H1 (cell line): Measurements from ENCODE around the gene UPK3BL2. TPM values are rescaled to one million over a fixed set of nuclear protein-coding genes. Genes with fewer than 3 reads are reported as not detected.
"Not testable (repeated sequence)": the region's sequence is repeated elsewhere in the genome, so short reads cannot be mapped to it uniquely, and the experiment has no call there.

Source experiments
- CTCF ChIA-PET: fragments of 300-600 bp; sonication (Branson Sonifier 250); formaldehyde crosslinking; loops from one replicate; lab custom pipeline; 2021; ENCODE audit not compliant: partially characterized antibody; lab: Charles Lee
- POLR2A ChIA-PET: fragments of 300-600 bp; sonication (Branson Sonifier 250); formaldehyde crosslinking; loops from one replicate; lab custom pipeline; 2021; ENCODE audit warnings: inconsistent platforms; ENCODE audit not compliant: partially characterized antibody; lab: Charles Lee
- DNase-seq, 2 experiments: peaks; one replicate each; pipeline versions ENCODE4 v3.0.0 to v3.0.0-alpha.2; 2010 to 2022; ENCODE audit warnings: low spot score in 2 of 2, low read depth in 1 of 2, mixed read lengths in 1 of 2
- FAIRE-seq: peaks from 2 replicates; lab custom pipeline; 2011; peaks lifted over from hg19 to GRCh38; lab: Jason Lieb, UNC
- H2AFZ ChIP-seq: 2 replicates; pipeline ENCODE4 v1.8.1; 2012; ENCODE audit warnings: low read length, inconsistent platforms
- H2AK5ac ChIP-seq: 2 replicates; pipeline ENCODE4 v1.6.1; 2013; ENCODE audit warnings: low read depth, low read length
- H2BK120ac ChIP-seq: replicated peaks from 2 replicates; pipeline ENCODE3; 2013; ENCODE audit warnings: low read depth, low read length, inconsistent platforms
- H2BK12ac ChIP-seq: 2 replicates; pipeline ENCODE4 v1.6.1; 2013; ENCODE audit warnings: low read depth, low read length
- H2BK15ac ChIP-seq: 2 replicates; pipeline ENCODE4 v1.6.1; 2013; ENCODE audit warnings: low read length
- H2BK20ac ChIP-seq: 2 replicates; pipeline ENCODE4 v1.6.1; 2013; ENCODE audit warnings: low read length
- H2BK5ac ChIP-seq: 2 replicates; pipeline ENCODE4 v1.6.1; 2013; ENCODE audit warnings: low read depth, low read length
- H3K14ac ChIP-seq: 2 replicates; pipeline ENCODE4 v1.6.1; 2013; ENCODE audit warnings: inconsistent platforms; ENCODE audit not compliant: insufficient read length
- H3K18ac ChIP-seq: 2 replicates; pipeline ENCODE4 v1.6.1; 2013; ENCODE audit warnings: low read length; ENCODE audit errors: extremely low read depth
- H3K23ac ChIP-seq: 2 replicates; pipeline ENCODE4 v1.6.1; 2013; ENCODE audit warnings: inconsistent platforms; ENCODE audit not compliant: insufficient read length
- H3K23me2 ChIP-seq: 2 replicates; pipeline ENCODE4 v1.6.1; 2013; ENCODE audit warnings: low read depth, low read length
- H3K27ac ChIP-seq: 2 replicates; pipeline ENCODE4 v1.6.1; 2011; ENCODE audit warnings: low read depth, low read length, inconsistent platforms
- H3K27me3 ChIP-seq, 4 experiments: replicated peaks in 1 of 4; 1 replicate in 1 of 4; 2 replicates in 3 of 4; pipeline versions ENCODE4 v1.6.1 to v1.8.1; 2011 to 2013; ENCODE audit warnings: low read length in 3 of 4, mild to moderate bottlenecking in 3 of 4, inconsistent platforms in 2 of 4, mixed read lengths in 2 of 4, moderate library complexity in 1 of 4; ENCODE audit not compliant: control insufficient read depth in 3 of 4, insufficient read depth in 3 of 4; ENCODE audit errors: extremely low read depth in 1 of 4
- H3K36me3 ChIP-seq, 4 experiments: 2 replicates each; pipeline versions ENCODE4 v1.6.1 to v1.8.1; 2011 to 2013; ENCODE audit warnings: mild to moderate bottlenecking in 4 of 4, low read length in 3 of 4, moderate library complexity in 2 of 4, control low read depth in 1 of 4, inconsistent platforms in 1 of 4; ENCODE audit not compliant: insufficient read depth in 4 of 4, control insufficient read depth in 2 of 4
- H3K4ac ChIP-seq: replicated peaks from 2 replicates; pipeline ENCODE3; 2013; ENCODE audit warnings: low read length, low read depth, mixed read lengths, inconsistent platforms; ENCODE audit not compliant: insufficient read length
- H3K4me1 ChIP-seq, 4 experiments: replicated peaks in 1 of 4; 1 replicate in 1 of 4; 2 replicates in 3 of 4; pipeline versions ENCODE4 v1.6.1 to v1.8.1; 2011 to 2013; ENCODE audit warnings: low read length in 3 of 4, inconsistent platforms in 2 of 4, mixed read lengths in 1 of 4; ENCODE audit not compliant: insufficient read depth in 4 of 4, control insufficient read depth in 3 of 4
- H3K4me2 ChIP-seq, 2 experiments: 2 replicates each; pipeline versions ENCODE4 v1.6.1 to v1.8.1; 2011 to 2013; ENCODE audit warnings: low read depth in 2 of 2, low read length in 2 of 2, control low read depth in 1 of 2, inconsistent platforms in 1 of 2, mild to moderate bottlenecking in 1 of 2; ENCODE audit not compliant: insufficient read depth in 1 of 2
- H3K4me3 ChIP-seq, 4 experiments: fragments of 200-600, 300-600 bp in 1 of 4; sonication (generic), shearing (Covaris generic), sonication (Bioruptor Twin) in 1 of 4; 2 replicates each; pipeline versions ENCODE4 v1.5.1 to v1.8.1; 2011 to 2016; ENCODE audit warnings: low read length in 4 of 4, low read depth in 3 of 4, control low read depth in 2 of 4, inconsistent platforms in 2 of 4, mild to moderate bottlenecking in 2 of 4, mixed read lengths in 1 of 4, moderate library complexity in 1 of 4; ENCODE audit not compliant: insufficient read depth in 2 of 4; ENCODE audit errors: extremely low read depth in 1 of 4
- H3K56ac ChIP-seq: replicated peaks from 2 replicates; pipeline ENCODE3; 2013; ENCODE audit warnings: low read depth, mild to moderate bottlenecking, mixed read lengths, low read length, inconsistent platforms; ENCODE audit not compliant: insufficient read length
- H3K79me1 ChIP-seq: 2 replicates; pipeline ENCODE4 v1.6.1; 2013; ENCODE audit warnings: low read depth, low read length, control low read depth
- H3K79me2 ChIP-seq, 2 experiments: 2 replicates each; pipeline versions ENCODE4 v1.6.1 to v1.8.1; 2012 to 2013; ENCODE audit warnings: low read length in 2 of 2, mild to moderate bottlenecking in 2 of 2, inconsistent platforms in 1 of 2; ENCODE audit not compliant: insufficient read depth in 2 of 2, control insufficient read depth in 1 of 2
- H3K9ac ChIP-seq, 4 experiments: replicated peaks in 1 of 4; 1 replicate in 1 of 4; 2 replicates in 3 of 4; pipeline versions ENCODE4 v1.6.1 to v1.8.1; 2011 to 2013; ENCODE audit warnings: low read depth in 3 of 4, low read length in 3 of 4, control low read depth in 2 of 4, mild to moderate bottlenecking in 2 of 4, moderate library complexity in 2 of 4, inconsistent platforms in 1 of 4; ENCODE audit errors: extremely low read depth in 1 of 4
- H3K9me3 ChIP-seq, 2 experiments: 2 replicates each; pipeline versions ENCODE4 v1.6.1 to v1.8.1; 2012 to 2013; ENCODE audit warnings: mild to moderate bottlenecking in 2 of 2, moderate library complexity in 2 of 2, control low read depth in 1 of 2, inconsistent platforms in 1 of 2, low read depth in 1 of 2, low read length in 1 of 2, mixed read lengths in 1 of 2; ENCODE audit not compliant: insufficient read depth in 2 of 2
- H4K20me1 ChIP-seq, 2 experiments: replicated peaks in 1 of 2; 2 replicates each; pipeline versions ENCODE3 to v1.8.1; 2011 to 2013; ENCODE audit warnings: inconsistent platforms in 2 of 2, low read length in 2 of 2, mild to moderate bottlenecking in 1 of 2; ENCODE audit not compliant: insufficient read depth in 2 of 2, control insufficient read depth in 1 of 2
- H4K5ac ChIP-seq: 2 replicates; pipeline ENCODE4 v1.6.1; 2013; ENCODE audit warnings: low read length, low read depth, mixed read lengths, inconsistent platforms; ENCODE audit not compliant: insufficient read length
- H4K8ac ChIP-seq: 2 replicates; pipeline ENCODE4 v1.8.0; 2013; ENCODE audit warnings: mild to moderate bottlenecking, moderate library complexity, low read length, inconsistent platforms; ENCODE audit not compliant: insufficient read depth; ENCODE audit errors: extremely low read depth
- H4K91ac ChIP-seq: replicated peaks from 2 replicates; pipeline ENCODE3; 2013; ENCODE audit warnings: low read length, mixed read lengths, inconsistent platforms; ENCODE audit not compliant: insufficient read length
- WGBS, 2 experiments: shearing (Covaris generic) in 1 of 2; methylation state at CpG; one replicate each; pipeline versions ENCODE4 v1.1.6 to v1.1.7; 2013 to 2015; ENCODE audit warnings: low lambda C conversion rate in 2 of 2, mixed read lengths in 2 of 2, inconsistent platforms in 1 of 2, low coverage in 1 of 2, missing lambda C conversion rate in 1 of 2; ENCODE audit not compliant: insufficient replicate concordance in 2 of 2, insufficient coverage in 1 of 2, insufficient read length in 1 of 2; ENCODE audit errors: extremely low coverage in 1 of 2, missing lambda C conversion rate in 1 of 2; 5-methylcytosine and 5-hydroxymethylcytosine counted together
- polyA plus RNA-seq, 7 experiments: library from polyadenylated mRNA; depleted of rRNA in 3 of 7; stranded (reverse) in 5 of 7; unstranded in 2 of 7; fragments of >200 nt in 5 of 7; fragments of 200-250 nt in 2 of 7; gene quantifications; 1 replicate in 5 of 7; 2 replicates in 1 of 7; 4 replicates in 1 of 7; pipeline versions ENCODE4 v1.2.1 to v1.2.3, GENCODE V29; 2011 to 2013; ENCODE audit warnings: missing spikeins in 2 of 7, mixed read lengths in 2 of 7
- total RNA-seq: library from RNA; stranded (reverse); fragmentation: NEBNext Ultra II Directional; extraction: Animal tissue kit (Norgen Biotek cat#: 25700); gene quantifications from 2 replicates; pipeline ENCODE4 v1.2.1, GENCODE V29; 2021

The UPK3BL2 gene
- total and polyA plus RNA-seq, 2 of the 8 experiments (the other 6 are each of a cell fraction or from before 2014, with no cell fraction given): 12.4 to 22.6 TPM

DNA sequence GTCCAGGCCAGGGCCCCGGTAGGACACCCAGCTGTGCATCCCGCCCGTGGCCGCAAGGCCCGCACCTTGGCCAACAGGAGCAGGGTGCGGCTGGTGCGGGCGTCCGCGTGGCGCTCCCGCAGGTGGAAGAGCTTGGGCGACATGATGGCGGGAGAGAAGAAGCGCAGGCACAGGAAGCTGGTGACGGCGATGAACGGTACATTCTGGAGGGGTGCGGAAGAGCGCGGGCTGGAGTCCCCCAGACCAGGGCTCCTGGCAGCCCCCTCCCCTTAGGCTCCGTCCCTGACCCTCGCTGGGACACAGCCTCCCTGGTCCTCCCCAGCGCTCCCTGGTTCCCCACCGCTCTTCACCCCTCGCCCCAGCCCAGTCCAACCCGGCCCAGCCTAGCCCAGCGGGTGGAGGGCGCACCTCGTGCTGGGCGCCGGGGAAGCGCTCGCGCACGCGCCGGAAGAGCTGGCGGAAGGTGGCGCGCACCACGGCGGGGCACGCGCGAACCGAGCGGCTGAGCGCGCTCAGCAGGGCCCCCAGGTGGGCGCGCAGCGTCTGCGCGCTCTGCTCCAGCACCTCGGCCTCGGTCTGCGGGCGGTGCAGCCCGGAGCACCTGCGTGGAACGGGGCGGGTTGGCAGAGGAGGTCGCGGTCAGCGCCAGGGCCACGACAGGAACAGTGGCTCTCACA is 48.9 kb downstream of the UPK3BL2 start:
- POLR2A ChIA-PET, H2BK5ac ChIP-seq, H4K8ac ChIP-seq, H3K27ac ChIP-seq, H3K4me1 ChIP-seq, H3K4me2 ChIP-seq, H4K91ac ChIP-seq, H2BK12ac ChIP-seq, H2BK20ac ChIP-seq, FAIRE-seq, H3K56ac ChIP-seq, H3K36me3 ChIP-seq, H3K79me1 ChIP-seq, H3K18ac ChIP-seq, DNase-seq, H3K23ac ChIP-seq, H2AFZ ChIP-seq, H4K5ac ChIP-seq, H3K14ac ChIP-seq, H2AK5ac ChIP-seq, H4K20me1 ChIP-seq, H3K4me3 ChIP-seq, H3K4ac ChIP-seq, CTCF ChIA-PET, H3K9me3 ChIP-seq, H3K23me2 ChIP-seq, H3K9ac ChIP-seq, H2BK15ac ChIP-seq, H2BK120ac ChIP-seq, H3K79me2 ChIP-seq, H3K27me3 ChIP-seq: not testable (repeated sequence)
- WGBS, 2 experiments: no CpG with 5 or more reads among the region's 67 CpGs

DNA sequence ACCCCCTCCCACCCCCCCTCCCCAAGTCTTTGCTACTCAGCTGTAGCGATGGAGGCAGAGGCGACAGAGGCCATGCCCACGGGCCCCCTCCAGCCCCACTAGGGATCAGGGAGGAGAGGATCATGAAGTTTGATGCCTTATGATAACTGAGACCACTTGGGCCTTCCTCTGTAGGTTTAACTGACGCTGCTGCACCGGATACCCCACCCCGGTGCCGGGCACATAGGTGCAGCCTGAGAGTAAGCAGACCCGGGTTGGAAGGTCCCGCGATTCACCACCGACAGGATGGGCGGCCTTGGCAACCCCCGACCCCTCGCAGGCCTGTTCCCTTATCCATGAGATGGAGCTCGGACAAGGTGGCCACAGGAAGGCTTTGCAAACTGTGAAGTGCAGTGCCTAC is 49.5 kb downstream of the UPK3BL2 start:
- H3K9ac ChIP-seq, CTCF ChIA-PET, H2BK120ac ChIP-seq, H3K79me1 ChIP-seq, H2BK15ac ChIP-seq, H4K20me1 ChIP-seq, H3K14ac ChIP-seq, H3K18ac ChIP-seq, H3K4me3 ChIP-seq, H3K23ac ChIP-seq, H2BK5ac ChIP-seq, H2AK5ac ChIP-seq, H3K27me3 ChIP-seq, H2BK12ac ChIP-seq, H4K8ac ChIP-seq, DNase-seq, H3K4ac ChIP-seq, H4K91ac ChIP-seq, POLR2A ChIA-PET, H3K56ac ChIP-seq, H3K23me2 ChIP-seq, H3K9me3 ChIP-seq, H3K36me3 ChIP-seq, H2BK20ac ChIP-seq, H3K79me2 ChIP-seq, H3K4me1 ChIP-seq, H4K5ac ChIP-seq, H2AFZ ChIP-seq, FAIRE-seq, H3K27ac ChIP-seq, H3K4me2 ChIP-seq: not testable (repeated sequence)
- no CpG with 5 or more reads among the region's 15 CpGs for whole genome bisulfite sequencing, 2 experiments
